ENCODE measurements around the gene TPT1. TPM values are rescaled to one million over a fixed set of nuclear protein-coding genes. Genes with fewer than 3 reads are reported as not detected.
"Not testable (repeated sequence)": the region's sequence is repeated elsewhere in the genome, so short reads cannot be mapped to it uniquely, and the experiment has no call there.

The TPT1 gene
- total RNA-seq (2014; rRNA removed; shearing (Covaris generic)), result 3,844 and 3,941 TPM in 2 replicates
- 3,198 and 3,797 TPM in 2 replicates for polyA plus RNA-seq (2015; cell fraction: cytosol; rRNA removed)
- 587 and 743 TPM in 2 replicates for polyA plus RNA-seq (2015; cell fraction: nucleus; rRNA removed)

DNA sequence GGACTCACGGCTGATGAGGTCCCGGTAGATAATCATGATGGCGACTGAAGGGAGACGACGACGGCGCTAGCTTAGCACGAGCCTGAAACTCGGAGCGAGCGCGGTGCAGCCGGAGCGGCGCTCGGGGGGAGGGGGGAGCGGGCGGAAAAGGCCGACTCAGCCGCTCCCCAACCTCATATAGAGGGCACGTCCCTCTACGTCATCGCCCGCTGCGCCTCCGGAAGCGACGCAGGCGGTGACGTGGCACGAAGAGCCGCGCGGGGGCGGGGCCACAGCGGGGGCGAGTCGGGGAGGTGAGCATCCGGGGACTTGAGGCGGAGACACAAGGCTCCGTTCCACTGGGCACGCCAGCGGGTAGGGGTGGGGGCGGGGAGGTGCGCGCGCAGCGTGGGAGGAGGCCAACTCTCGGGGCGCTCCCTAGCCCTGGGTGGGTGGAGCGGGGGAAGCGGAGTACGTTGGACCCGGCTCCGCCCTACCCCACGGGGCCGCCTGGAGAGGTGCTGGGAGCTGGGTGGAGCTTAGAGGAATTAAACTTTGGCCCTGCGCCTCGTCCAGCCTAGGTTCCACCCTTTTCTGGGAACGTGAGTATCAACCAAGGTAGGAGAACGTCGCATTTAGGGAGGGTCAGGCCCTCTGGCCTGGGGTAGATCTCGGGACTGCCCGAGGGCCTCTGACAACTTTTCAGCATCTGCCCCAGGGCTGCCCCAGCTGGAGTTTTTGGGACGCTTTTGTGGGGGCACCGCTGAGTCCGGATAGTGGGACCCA lies at the start of gene TPT1:
Gene TPT1, minus strand, starts transcription at position 150 of the 765 bp plus-strand sequence. Its CDS starts 114 bp downstream, at position 36.
- in situ Hi-C loops (cut with HindIII; ENCODE audit: low pct_unique_long_range_greater_than_20kb, low sequenced_read_pairs), result no loop called here

GRCh38 chr13:45390348-45390747 lies 49.4 kb upstream of the TPT1 start:
- in situ Hi-C loops (cut with HindIII; ENCODE audit: low pct_unique_long_range_greater_than_20kb, low sequenced_read_pairs); DNase-seq (ENCODE audit: low read depth, low spot score): not testable (repeated sequence)

More for the DNA sequence above, at the start of gene TPT1:
- DNase-seq (ENCODE audit: low read depth, low spot score), result peak; percentile 98

DNA sequence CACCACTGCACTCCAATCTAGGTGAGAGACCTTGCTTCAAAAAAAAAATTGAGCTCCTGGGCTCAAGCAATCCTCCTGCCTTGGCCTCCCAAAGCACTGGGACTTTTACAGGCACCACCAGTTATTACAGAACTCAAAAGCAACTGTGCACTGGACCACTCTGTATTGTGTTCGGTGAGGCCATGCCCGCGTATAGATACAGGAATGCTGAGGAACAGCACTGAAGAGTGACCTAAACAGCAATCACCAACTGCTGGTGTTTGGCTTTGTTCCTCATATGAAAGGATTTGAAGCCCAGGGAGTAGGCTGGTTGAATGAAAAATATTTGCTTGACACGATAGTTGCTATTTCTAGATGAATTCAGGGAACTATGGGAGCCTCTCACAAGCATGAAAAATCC lies 47.7 kb upstream of the TPT1 start:
- DNase-seq (ENCODE audit: low read depth, low spot score), result no peak
- in situ Hi-C loops (cut with HindIII; ENCODE audit: low pct_unique_long_range_greater_than_20kb, low sequenced_read_pairs), result no loop called here

GRCh38 chr13:45386892-45387575 lies 46.1 kb upstream of the TPT1 start:
- in situ Hi-C loops (cut with HindIII; ENCODE audit: low pct_unique_long_range_greater_than_20kb, low sequenced_read_pairs); DNase-seq (ENCODE audit: low read depth, low spot score): not testable (repeated sequence)

DNA sequence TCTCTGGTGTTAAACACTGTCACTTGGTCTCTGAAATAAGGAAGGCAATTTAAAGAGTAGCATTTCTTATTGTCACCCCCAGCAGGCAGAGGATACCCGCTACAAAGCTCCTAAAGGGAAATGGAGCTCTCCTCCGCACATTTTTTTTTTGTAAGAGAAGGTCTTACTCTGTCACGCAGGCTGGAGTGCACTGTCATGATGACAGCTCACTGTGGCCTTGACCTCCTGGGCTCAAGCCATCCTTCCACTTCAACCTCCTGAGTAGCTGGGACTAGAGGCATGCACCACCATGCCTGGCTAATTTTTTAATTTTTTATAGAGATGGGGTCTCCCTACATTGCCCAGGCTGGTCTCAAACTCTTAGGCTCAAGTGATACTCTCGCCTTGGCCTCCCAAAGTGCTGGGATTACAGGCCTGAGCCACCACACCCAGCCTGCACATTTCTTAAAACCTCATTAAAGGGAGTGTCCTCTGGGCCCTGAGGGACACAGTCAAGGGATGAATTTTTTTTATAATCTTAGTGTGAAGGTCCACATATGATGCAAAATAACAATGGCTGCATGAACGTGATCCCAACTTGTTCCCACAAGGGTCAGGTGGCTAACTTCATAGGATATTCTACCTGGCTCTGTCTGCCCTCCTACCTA lies 45.0 kb upstream of the TPT1 start:
- in situ Hi-C loops (cut with HindIII; ENCODE audit: low pct_unique_long_range_greater_than_20kb, low sequenced_read_pairs), result no loop called here
- DNase-seq (ENCODE audit: low read depth, low spot score), result no peak

DNA sequence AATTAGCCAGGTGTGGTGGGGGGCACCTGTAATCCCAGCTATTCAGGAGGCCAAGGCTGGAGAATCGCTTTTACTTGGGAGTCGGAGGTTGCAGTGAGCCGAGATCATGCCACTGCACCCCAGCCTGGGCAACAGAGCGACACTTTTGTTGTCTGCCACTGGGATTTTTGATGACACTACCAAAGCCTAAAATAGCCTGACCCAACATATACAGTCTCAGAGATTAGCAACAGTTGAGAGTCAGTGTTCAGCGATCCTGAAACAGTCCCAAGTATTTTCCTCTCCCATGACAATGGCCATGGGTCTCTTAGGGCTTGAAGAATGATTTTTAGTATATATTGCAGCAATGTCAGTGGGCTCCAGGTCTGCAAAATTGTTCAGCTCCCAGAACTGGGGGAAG lies 44.3 kb upstream of the TPT1 start:
- in situ Hi-C loops (cut with HindIII; ENCODE audit: low pct_unique_long_range_greater_than_20kb, low sequenced_read_pairs), result no loop called here
- no peak for DNase-seq (ENCODE audit: low read depth, low spot score)

DNA sequence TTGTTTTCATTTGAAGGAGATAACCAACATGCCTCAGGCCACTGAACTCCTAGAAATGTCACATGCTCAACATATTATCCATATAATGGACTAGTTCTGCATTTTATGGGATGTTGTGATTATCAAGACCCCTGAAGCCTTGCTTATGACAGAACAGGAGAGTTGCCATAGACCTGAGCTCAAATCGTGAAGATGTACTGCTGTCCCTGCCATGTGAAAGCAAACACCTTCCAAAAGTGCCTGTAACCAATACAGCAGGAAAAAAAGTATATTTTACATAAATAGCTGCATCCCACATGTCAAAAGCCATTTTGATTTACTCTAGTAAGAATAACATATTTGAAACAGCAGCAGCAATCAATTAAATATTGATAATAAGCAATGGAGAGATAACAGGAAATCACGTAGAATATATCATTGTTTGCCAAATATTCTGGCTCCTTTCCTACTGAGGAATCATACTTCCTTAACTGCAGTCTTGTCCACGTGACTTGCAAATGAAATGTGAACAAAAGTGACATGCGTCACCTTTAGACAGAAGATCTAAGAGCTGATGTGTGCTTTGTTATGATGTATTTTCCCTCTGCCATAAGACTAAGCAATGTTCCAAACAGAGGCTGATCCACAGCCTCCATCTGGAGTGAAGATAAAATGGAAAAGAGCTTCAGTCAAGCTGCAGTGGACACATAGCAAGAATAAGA lies 43.6 kb upstream of the TPT1 start:
- in situ Hi-C loops (cut with HindIII; ENCODE audit: low pct_unique_long_range_greater_than_20kb, low sequenced_read_pairs), result no loop called here
- DNase-seq (ENCODE audit: low read depth, low spot score), result no peak

- in situ Hi-C loops (cut with HindIII; ENCODE audit: low pct_unique_long_range_greater_than_20kb, low sequenced_read_pairs), result not testable (repeated sequence)
- DNase-seq (ENCODE audit: low read depth, low spot score), result peak; percentile 65
Measured at GRCh38 chr13:45382739-45383138, 41.8 kb upstream of the TPT1 start.

DNA sequence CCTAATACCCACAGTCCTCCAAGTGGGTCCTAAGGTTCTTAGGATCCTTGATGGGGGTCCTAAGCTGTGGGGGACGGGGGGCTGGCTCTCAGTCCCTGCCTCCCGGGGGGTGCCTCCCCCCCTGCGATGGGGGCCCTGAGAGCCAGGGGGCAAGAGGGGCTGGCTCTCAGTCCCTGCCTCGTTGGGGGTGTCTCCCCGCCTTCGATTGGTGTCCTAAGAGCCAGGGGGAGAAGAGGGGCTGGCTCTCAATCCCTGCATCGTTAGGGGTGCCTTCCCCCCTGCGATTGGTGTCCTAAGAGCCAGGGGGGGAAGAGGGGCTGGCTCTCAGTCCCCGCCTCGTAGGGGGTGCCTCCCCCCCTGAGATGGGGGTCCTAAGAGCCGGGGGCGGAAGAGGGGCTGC lies 40.2 kb upstream of the TPT1 start:
- in situ Hi-C loops (cut with HindIII; ENCODE audit: low pct_unique_long_range_greater_than_20kb, low sequenced_read_pairs), result no loop called here
- no peak for DNase-seq (ENCODE audit: low read depth, low spot score)

GRCh38 chr13:45380708-45381107 lies 39.7 kb upstream of the TPT1 start:
- peak; percentile 82 for DNase-seq (ENCODE audit: low read depth, low spot score)

DNA sequence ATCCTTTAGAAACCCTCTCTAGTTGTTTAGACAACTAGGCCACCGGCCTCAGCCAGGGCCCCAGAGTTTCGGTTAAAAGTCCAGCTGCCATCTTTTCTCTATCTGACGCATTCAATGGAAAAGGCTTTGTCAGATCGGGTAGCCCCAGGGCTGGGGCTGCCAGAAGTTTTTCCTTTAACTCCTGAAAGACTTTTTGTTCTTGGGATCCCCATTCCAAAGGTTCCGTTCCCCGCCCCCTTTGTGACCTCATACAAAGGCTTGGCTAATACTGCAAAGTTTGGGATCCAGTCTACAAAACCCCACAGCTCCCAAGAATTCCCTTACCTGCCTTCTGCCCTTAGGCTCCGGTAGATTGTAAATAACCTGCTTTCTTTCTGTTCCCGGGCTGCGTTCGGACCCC lies 38.5 kb upstream of the TPT1 start:
- in situ Hi-C loops (cut with HindIII; ENCODE audit: low pct_unique_long_range_greater_than_20kb, low sequenced_read_pairs), result not testable (repeated sequence)
- peak; percentile 93 for DNase-seq (ENCODE audit: low read depth, low spot score)

More at GRCh38 chr13:45380708-45381107, 39.7 kb upstream of the TPT1 start:
- in situ Hi-C loops (cut with HindIII; ENCODE audit: low pct_unique_long_range_greater_than_20kb, low sequenced_read_pairs), result not testable (repeated sequence)

- peak; percentile 73 for DNase-seq (ENCODE audit: low read depth, low spot score)
Measured at GRCh38 chr13:45378786-45379185, 37.8 kb upstream of the TPT1 start.

GRCh38 chr13:45377314-45377713 lies 36.3 kb upstream of the TPT1 start:
- DNase-seq (ENCODE audit: low read depth, low spot score); in situ Hi-C loops (cut with HindIII; ENCODE audit: low pct_unique_long_range_greater_than_20kb, low sequenced_read_pairs): not testable (repeated sequence)

More at GRCh38 chr13:45378786-45379185, 37.8 kb upstream of the TPT1 start:
- in situ Hi-C loops (cut with HindIII; ENCODE audit: low pct_unique_long_range_greater_than_20kb, low sequenced_read_pairs), result not testable (repeated sequence)

DNA sequence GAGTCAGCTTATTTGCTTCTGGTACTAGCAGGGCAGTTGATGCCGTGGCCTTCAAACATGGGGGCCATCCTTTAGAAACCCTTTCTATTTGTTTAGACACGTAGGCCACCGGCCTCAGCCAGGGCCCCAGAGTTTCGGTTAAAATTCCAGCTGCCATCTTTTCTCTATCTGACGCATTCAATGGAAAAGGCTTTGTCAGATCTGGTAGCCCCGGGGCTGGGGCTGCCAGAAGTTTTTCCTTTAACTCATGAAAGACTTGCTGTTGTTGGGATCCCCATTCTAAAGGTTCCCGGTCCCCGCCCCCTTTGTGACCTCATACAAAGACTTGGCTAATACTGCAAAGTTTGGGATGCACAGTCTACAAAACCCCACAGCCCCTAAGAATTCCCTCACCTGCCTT lies 35.7 kb upstream of the TPT1 start:
- in situ Hi-C loops (cut with HindIII; ENCODE audit: low pct_unique_long_range_greater_than_20kb, low sequenced_read_pairs), result not testable (repeated sequence)
- peak; percentile 86 for DNase-seq (ENCODE audit: low read depth, low spot score)

GRCh38 chr13:45374917-45375316 lies 33.9 kb upstream of the TPT1 start:
- DNase-seq (ENCODE audit: low read depth, low spot score), result no peak
- in situ Hi-C loops (cut with HindIII; ENCODE audit: low pct_unique_long_range_greater_than_20kb, low sequenced_read_pairs), result no loop called here

DNA sequence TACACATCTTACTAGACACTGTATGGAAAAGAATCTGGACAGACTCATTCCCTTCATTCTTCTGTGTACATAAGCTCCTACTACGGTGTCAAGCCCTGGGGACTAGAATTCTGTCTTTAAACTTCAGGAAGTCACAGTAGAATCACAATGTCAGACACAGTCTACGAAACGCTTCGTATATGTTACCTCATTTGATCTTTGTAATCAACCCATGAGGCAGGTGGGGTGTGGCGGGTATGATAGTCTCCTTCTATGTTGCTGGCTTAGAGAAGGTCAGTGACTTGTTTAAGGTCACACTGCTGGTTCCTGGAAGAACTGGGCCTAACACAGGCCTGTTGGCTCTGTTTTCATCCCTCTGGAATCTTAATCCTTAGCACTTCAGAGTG lies 32.2 kb upstream of the TPT1 start:
- in situ Hi-C loops (cut with HindIII; ENCODE audit: low pct_unique_long_range_greater_than_20kb, low sequenced_read_pairs), result no loop called here
- no peak for DNase-seq (ENCODE audit: low read depth, low spot score)
